KBM-7 (cell line): ENCODE data around the gene RAPGEF2.
A peak's percentile ranks its signal among the peaks of the same experiment; 100 is the strongest.
"Not testable (repeated sequence)": the region's sequence is repeated elsewhere in the genome, so short reads cannot be mapped to it uniquely, and the experiment has no call there.

Experiments
- DNase-seq: peaks from one replicate; pipeline ENCODE4 v3.0.0-alpha.2; 2015
- in situ Hi-C: fragments of 300-500 bp; cut with MboI; formaldehyde crosslinking; loops from 2 replicates; pipeline ENCODE4 v1.14.3; 2020; ENCODE audit warnings: low sequenced_read_pairs, low pct_unique_long_range_greater_than_20kb, mixed read lengths

The RAPGEF2 gene

DNA sequence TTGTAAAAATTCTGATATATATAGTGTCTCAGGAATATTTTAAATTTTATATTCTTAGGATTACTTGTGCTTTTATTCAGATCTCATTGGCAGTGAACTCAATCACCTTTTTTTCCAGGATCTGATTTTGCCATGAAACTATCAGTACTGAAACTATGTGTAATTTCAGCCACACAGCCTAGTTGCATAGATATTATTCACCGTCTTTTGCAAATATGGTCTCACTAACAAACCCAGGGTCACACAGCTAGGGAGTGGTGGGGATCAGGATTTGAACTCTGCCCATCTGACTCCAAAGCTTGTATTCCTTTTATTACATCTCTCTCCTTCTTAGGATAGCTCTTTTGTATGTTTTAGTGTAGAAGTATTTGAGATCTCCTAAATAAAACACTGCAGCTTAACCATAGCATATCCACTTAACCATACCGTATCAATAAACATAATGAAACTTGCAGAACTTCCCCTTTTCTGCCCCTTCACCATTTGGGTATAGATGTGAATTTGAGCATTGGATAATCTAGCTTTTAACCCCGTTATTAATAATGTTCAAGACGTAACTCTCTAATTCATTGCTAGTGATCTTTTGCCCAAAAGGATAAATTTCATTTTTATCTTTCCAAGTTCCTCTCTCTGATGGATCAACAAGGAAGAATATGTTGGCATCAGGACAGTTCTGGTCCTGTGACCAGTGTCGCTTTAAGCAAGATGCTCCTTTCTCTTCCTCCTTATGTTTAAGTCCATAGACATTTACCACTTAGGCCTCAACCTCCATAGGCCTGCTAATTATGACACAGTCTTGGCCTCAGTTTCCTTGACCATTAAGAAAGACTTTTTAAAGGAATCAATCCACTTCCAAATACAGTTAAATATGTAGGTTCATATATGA lies 74.6 kb downstream of the RAPGEF2 start:
- peak; percentile 38 for DNase-seq
- in situ Hi-C loops, result no loop called here

DNA sequence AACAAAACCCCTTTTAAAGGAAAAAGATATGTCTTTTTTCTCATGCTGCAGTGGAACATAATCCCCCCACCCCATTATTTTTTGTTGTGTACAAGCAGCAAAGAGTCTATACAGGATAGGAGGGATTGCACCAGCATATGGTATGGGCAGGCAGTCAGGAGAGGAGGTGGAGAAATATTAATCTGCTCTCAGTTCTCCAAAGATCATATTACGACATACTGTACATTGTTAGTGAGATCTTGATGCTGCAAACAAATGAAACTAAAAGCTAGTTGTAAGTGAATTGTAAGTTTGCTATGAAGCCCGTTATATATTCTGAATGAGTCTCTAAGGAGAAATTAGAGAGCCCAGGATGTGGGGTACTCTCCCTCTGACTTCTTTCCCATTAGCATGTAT lies 75.3 kb downstream of the RAPGEF2 start:
- in situ Hi-C loops, result no loop called here
- no peak for DNase-seq

DNA sequence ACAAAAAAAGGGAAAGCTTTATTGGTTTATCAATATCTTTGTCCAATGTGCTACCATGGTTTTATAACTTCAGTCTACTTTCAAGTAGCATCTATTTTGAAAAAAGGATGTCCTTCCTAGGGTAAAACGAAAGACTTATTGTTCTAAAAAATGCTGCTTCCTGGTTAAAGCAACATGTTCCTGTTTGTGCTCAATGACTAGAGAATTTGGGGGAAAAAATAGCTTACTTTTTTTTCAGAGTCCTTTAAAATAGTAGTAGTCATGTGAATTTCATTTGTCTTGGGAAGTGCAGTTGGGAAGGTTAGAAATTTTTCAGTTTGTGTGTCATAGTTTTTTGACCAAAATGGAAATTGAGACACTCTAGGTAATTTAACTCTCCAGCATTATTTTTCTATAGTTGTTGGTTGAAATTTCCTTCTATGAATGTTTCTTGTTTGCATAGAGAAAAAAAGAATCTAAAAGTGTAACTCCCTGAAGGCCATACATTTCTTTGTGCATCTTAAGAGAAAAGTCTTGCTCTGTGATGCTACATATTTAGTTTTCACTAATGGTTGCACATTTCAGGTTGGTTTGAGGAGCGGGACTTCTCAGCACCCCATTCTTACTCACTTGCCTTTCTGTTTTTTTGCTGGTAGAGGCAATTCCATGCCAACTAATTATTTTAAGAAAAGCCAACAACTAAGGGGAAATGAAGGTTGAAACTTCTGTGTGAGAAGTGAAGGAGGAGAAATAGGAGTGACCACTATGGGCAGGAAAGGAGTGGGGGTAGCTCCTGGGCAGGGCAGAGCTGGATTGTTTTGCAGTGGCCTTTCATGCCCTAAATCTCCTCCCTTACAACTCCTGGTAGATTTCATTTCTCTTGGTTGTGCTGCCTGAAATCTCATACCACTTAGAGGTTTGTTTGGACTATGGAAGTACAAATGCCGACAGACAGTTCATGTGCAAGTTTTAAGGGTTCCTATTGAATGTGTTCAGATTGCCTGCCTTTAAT lies 76.4 kb downstream of the RAPGEF2 start:
- in situ Hi-C loops, result no loop called here
- no peak for DNase-seq

DNA sequence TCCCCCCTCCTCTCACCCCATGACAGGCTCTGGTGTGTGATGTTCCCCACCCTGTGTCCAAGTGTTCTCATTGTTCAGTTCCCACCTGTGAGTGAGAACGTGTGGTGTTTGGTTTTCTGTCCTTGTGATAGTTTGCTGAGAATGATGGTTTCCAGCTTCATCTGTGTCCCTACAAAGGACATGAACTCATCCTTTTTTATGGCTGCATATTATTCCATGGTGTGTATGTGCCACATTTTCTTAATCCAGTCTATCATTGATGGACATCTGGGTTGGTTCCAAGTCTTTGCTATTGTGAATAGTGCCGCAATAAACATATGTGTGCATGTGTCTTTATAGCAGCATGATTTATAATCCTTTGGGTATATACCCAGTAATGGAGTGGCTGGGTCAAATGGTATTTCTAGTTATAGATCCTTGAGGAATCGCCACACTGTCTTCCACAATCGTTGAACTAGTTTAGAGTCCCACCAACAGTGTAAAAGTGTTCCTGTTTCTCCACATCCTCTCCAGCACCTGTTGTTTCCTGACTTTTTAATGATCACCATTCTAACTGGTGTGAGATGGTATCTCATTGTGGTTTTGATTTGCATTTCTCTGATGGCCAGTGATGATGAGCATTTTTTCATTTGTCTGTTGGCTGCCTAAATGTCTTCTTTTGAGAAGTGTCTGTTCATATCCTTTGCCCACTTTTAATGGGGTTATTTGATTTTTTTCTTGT lies 81.2 kb downstream of the RAPGEF2 start:
- in situ Hi-C loops, result not testable (repeated sequence)

DNA sequence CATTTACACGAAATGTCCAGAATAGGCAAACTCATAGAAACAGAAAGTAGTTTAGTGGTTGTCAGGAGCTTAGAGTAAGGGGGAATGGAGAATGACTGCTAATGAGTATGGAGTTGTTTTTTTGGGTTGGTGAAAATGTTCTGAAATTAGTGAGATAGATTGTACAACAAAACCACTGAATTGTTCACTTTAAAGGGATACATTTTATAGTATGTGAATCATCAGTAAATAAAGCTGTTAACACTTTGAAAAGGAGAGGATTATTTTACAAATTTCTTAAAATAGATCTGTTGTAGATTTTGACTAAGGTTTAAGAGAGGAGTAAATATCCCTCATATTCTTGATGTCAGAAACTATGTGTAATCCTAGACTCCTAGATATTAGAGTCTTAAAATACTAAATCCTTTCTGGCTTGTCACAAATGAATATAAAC lies 82.7 kb downstream of the RAPGEF2 start:
- no peak for DNase-seq
- in situ Hi-C loops, result no loop called here

More for the DNA sequence above, 81.2 kb downstream of the RAPGEF2 start:
- DNase-seq, result not testable (repeated sequence)

DNA sequence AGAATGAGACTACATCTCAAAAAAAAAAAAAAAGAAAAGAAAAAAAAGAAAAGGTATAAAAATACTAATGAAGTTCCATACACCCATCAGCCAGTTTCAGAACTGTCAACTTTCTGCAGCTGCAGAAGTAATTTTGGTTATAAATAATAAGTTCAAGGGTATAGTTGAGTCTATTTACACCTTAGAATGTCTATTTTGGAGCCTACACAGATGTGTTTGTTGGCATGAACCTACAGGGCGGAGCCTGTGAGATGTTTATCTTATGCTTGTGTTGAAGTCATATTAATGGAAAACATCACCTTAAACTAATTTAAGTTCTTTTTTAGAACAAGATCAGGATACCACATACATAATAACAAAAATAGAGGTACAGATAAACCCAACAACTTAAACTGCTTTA lies 85.8 kb downstream of the RAPGEF2 start:
- in situ Hi-C loops, result no loop called here
- no peak for DNase-seq

DNA sequence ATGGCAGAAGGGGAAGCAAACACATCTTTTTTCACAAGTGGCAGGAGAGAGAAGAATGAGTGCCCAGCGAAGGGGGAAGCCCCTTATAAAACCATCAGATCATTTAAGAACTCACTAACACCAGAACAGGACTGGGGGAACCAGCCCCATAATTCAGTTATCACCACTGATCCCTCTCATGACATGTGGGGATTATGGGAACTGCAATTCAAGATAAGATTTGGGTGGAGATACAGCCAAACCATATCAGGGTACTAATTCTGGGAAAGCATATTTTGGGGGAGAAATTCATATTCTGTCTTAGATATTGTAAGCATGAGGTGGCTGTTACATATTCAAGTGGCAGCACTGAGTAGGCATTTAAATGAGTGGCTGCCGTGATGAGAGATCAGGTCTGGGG lies 87.8 kb downstream of the RAPGEF2 start:
- in situ Hi-C loops, result no loop called here

DNA sequence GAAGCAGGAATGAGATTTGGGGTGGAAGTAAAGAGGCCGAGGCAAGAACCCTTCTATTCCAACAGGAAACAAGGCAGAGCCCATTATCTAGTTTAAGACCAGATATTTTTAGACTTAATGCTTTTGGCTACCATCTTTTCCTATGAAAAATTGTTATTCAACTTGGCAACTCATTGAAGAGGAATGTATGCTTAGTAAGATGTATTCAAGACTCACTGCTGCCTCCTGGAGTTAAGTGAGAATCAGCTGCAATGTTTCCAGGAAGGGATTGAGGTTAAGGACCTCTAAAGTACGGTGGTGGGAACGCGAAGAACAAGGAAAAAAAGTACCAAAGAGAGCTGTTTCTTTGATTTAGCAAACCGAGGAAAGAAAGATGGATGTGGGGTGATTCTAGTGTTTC lies 89.1 kb downstream of the RAPGEF2 start:
- in situ Hi-C loops, result no loop called here
- peak; percentile 29 for DNase-seq

More for the DNA sequence above, 87.8 kb downstream of the RAPGEF2 start:
- no peak for DNase-seq

DNA sequence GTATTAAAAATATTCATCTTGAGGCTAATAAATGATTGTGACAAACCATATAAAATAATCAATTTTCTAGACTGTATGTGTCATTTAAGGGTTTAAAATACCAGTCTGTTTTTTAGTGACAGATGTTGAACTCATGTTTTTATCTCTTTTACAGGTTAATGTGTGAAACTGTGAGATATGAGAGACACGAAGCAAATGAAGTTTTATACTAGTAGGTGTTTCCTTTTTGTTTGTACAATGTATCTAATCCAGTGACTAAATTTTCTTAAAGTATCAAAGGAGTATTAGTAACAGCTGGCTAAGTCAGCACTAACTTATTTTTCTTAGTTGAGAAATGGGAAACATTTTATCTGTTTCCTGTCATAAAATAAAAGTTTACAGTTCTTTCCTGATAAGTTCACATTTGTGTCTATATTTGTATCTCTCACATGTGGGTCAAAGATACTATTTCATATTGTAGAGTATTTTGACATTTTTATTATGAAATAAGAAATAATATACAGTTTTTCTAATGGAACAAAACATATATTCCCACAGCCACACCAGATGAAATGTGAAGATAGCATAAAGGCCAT lies 90.3 kb downstream of the RAPGEF2 start:
- in situ Hi-C loops, result no loop called here
- no peak for DNase-seq

DNA sequence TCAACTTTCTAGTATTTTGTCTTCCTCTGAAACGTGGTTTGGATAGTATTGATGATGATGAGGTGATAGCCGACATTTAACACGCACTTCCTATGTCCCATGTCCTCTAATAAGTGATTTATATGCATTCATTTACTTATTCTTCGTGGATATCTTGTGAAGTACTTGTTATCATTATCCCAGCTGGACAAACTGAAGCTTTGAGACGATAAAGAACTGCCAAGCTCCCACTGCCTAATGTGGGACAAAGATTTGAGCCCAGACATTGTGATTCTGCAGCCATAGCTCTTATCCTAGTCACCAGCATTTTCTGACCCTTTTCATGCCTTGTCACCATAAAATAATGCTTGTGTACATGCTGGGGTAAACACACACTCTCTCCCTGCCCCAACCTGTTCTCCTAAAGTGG lies 92.5 kb downstream of the RAPGEF2 start:
- DNase-seq, result no peak
- in situ Hi-C loops, result no loop called here

DNA sequence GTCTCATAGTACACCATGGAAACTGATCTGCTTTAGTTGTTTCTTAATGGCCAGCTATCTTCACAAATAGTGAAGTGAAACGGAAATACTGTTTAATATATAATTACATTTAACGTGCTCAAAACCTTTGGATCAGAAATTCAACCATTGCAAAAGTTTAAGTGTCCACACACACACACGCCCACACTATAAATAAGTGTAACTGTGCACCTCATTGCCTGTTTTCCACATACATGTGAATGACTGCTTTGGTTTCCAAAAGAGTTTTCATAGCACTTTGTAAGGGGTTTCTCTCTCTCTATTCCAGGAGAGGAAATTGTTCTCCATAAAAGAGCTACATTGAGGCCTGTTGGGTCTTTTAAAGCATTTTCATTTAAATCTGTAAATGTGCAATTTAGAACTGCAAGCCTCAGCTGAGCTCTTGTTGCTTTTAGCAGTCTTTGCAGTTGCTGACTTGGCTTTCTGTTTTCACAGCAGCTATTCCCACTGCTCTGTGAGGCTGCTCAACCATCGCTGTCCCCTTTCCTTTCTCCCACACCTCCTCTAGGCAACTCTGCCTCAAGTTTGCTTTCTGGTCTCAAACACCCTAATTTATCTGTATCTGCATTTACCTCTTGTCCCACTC lies 94.5 kb downstream of the RAPGEF2 start:
- in situ Hi-C loops, result no loop called here
- no peak for DNase-seq

DNA sequence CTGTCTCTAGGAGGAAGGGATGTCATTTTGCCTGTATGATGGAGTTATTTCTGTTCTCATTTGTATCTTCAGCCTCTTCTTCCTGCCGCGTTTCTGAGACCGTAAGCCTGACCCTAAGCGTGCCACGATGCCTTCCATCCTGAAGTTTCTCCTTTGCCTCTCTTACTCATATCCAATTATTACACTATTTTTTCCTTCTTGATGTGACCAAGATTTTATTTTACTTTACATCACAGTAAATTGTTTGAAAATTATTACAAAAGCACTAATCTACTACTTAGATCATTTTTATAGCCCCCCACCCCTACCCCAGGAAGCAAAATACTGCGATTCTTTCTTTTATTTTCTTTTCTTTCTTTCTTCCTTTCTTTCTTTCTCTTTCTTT lies 95.0 kb downstream of the RAPGEF2 start:
- in situ Hi-C loops, result no loop called here
- no peak for DNase-seq

DNA sequence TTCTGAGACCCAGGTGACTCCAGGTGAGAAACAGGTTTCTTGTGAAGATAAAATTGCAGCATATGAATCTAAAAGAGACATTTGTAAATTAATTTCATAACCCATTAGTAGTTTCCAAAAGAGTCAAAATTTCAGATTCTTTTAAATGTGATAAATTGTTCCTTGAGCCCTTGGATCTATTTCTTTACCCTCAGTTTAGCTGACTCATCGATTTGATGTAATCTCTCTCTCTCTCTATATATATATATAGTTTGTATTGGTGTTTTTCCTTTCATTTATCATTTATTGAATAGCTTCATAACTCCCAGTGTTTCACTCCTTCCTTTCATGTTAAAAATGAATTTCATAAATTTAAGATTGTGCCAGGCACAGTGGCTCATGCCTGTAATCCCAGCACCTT lies 96.9 kb downstream of the RAPGEF2 start:
- DNase-seq, result no peak
- in situ Hi-C loops, result no loop called here

DNA sequence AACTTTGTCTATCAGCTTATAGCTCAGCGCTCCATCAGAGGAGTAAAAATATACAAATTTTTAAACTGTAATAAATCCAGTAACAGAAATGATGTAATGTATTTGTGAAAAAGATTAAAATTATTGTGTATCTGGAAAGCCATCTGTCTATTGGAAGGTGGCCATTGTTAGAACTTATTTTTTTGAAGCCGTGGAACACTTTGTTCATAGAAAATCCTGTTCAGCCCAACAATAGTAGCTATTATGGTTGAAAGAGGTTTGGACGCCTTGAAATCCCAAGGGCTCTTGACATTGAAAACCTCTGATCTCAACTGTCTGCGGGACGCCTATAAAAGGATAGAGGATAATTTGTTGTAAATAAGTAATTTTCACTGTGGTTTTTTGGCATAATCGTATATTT lies 98.3 kb downstream of the RAPGEF2 start:
- in situ Hi-C loops, result no loop called here

DNA sequence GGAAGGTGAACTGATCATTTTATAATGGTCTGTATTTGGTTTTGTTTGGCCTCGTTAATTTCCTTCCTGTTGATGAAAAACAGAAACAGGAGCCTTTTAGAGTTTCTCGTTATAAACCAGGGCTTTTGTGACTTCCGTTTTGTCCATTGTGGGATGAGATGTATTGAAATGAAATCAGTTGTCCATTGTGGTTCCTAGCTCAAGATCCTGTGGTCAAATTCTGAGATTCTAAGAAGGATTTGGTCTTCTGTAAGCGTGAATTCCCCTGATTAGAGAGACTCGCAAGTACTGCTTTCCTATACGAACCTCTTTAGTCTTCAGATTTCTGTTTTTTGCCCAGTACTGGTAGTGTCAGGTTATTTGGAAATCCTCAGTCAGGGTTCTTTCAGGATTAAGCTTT lies 101.7 kb downstream of the RAPGEF2 start:
- in situ Hi-C loops, result no loop called here
- no peak for DNase-seq

More for the DNA sequence above, 98.3 kb downstream of the RAPGEF2 start:
- no peak for DNase-seq

DNA sequence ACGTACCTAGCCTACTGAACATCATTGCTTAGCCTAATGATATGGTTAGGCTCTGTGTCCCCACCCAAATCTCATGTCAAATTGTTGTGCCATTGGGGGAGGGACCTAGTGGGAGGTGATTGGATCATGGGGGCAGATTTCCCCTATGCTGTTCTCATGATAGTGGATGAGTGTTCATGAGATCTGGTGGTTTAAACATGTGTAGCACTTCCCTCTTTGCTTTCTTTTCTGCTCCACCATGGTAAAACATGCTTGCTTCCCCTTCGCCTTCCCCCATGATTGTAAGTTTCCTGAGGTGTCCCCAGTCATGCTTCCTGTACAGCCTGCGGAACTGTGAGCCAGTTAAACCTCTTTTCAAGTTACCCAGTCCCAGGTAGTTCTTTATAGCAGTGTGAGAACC lies 102.6 kb downstream of the RAPGEF2 start:
- in situ Hi-C loops, result no loop called here
- peak; percentile 25 for DNase-seq

DNA sequence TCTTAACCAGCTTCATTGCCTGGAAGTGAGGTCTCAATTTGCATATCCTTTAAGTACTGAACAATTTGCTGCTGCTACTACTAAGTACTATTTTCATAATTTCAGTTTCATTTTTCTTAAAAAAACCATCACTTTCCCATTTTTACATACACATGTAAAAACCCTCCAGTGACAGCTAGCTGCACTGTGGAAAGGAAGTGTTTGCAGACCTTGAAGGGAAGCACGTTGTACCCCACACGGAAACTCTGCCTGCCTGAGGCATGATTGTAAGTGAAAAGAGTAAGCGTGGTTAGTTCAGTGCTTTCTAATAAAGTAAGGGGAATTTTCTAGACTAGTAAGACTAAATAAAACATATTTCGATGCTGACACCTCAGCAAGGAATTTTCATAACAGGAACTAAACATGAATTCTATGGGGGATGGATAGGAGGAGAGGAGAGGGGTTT lies 103.6 kb downstream of the RAPGEF2 start:
- in situ Hi-C loops, result no loop called here
- DNase-seq, result no peak

DNA sequence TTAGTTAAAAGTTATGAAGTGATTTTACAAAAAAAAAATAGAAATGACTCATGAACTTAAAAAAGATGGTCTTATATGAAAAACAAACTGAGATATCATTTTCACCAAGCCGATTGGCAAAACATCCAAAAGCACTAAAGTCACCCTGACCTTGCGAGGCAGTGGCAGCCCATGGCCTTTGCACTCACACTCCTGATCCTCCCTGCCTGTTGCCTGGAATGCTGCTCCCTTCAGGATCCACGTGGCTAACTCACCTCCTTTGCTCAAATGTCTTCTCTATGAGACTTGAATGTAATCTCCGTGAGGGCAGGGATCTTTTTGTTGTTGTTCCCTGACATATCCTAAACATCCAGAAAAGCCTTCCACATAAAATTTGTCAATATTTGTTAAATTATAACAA lies 106.4 kb downstream of the RAPGEF2 start:
- in situ Hi-C loops, result no loop called here
- no peak for DNase-seq
